GM18511 (cell line): ENCODE data around the gene IQGAP2.
"Not testable (repeated sequence)": the region's sequence is repeated elsewhere in the genome, so short reads cannot be mapped to it uniquely, and the experiment has no call there.

Source experiments
- ATAC-seq: cut with Tn5 transposase; IDR thresholded peaks from one replicate; pipeline ENCODE4 v1.9.1; 2021; ENCODE audit warnings: mild to moderate bottlenecking, moderate library complexity; ENCODE audit not compliant: unreplicated experiment

Gene IQGAP2

DNA sequence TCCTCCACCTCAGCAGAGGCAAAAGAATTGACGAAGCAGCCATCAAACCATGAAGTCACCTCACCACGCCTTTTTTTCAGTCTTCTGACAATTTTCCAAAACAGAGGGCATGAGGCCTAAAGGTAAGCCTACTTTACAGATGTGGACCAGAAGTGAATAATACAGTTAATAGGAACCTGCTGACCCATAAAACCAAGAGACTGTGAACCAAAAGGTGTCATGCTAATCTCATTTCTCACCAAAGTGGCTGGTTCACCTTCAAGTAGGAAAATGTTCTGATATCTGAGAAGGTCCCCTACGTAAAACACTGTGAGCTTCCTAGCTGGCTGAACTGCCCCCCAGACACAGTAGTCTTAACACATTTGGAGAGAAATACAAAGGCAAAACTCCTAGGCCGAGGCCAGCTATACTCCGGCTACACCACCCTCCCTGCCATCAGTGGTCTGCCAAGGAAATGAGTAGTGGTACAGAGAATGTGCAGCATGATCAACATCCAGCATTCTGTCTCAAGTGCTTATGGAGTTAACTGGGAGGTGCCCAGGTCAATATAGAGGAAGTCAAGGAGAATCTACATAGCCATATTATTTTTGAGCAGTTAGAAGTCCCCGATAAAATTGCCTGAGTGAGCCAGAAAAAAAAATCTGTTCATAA lies 239.4 kb downstream of the IQGAP2 start:
- no peak for ATAC-seq

DNA sequence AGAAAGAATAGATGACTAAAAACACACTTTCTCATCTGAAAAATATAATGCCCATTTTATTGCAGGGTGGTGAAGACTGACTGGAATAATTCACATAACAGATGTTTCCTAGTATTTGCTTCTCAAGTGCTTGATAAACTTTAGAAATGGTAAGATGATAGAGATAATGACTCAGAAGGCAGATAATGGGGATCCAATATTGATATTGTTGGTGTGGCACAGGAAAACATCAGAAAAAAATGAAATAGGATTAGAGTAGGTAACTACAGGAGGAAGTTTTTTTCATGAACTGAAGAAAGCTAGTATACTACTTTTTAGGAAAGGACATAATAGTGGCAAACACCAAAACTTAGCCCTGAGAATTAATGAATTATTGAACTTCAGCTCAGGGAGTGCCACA lies 240.3 kb downstream of the IQGAP2 start:
- no peak for ATAC-seq

DNA sequence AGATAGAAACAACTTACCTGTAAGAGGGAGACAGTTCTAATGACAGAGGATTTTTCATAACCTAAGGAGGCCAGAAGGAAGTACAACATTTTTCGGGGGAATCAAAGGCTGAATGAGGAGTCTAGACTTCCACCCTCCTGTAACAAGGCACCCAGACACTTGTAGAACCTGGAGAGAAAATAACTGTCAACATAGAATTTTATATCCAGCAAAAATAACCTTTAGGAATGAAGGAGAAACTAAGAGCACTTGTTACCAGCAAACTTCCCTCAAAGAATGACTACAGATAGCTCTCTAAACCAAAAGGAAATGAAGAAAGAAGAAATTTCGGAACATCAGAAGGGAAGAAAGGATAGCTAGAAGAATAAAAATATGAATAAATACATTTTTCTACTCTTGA lies 246.1 kb downstream of the IQGAP2 start:
- no peak for ATAC-seq

- no peak for ATAC-seq
Measured at GRCh38 chr5:76652809-76653414, 249.8 kb downstream of the IQGAP2 start.

DNA sequence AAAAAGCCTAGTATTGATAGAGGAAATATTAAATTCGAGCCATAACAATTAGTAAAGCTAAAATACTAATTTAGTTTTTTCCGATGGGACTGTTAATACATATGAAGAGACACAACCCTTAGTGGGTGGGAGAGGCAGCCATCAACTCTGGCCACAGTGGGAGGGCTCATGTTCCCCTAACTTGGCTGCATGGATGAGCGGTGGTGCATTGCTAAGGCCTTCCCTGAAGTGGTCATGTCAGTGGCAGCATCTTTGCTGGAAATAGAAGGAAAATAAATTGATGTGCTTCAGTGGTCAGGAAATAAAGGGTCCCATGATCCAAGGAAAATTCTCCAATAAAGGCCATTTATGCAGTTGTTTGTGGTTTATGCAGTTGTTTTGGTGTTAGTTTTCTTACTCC lies 254.0 kb downstream of the IQGAP2 start:
- no peak for ATAC-seq

DNA sequence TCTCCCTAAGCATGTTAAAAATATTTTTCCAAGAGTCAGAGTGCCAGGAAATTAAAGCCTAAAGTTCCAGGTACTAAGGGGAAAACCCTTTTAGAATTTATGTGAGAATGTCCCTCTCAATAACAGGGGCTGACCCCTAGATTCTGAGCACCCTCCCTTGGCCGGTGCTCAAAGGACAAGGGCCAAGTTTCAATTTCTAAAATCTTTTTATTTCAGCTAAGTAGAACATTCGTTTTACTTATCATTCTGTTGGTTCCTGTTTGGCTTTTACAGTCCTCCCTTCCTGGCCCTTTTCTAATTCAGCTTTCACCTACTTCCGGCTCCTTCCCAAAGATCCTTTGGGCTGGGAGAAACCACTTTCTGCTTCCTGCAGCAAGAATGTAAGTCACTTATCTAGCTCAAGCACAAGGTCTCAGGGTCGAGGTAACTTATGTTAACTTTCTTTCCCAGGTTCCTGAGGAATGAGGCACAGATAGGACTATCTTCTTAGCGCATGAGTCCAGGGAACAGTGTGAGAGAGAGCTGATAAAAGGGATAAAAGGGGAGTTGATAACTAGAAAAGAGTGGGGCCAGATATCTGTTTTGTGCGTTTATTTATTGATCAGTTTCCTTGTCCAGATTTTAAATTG lies 254.7 kb downstream of the IQGAP2 start:
- no peak for ATAC-seq

GRCh38 chr5:76660360-76660759 lies 257.3 kb downstream of the IQGAP2 start:
- no peak for ATAC-seq

DNA sequence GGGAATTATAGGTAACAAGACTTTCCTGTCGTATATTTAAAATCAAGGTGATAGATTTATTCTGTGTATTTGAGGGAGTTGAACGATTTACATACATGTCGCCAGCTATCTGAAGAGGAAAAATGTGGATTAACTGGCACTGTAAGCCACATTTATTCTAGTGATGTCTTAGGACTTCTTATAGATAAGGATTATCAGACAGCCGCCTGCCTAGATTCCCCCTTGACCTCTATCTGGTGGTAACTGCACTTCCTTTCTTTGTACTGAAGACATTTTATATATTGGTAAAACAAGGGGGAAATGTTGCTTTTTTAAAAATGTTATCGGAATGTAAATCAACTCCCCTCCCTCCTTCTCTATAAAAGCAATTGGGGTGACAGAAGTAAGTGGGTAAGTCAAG lies 259.4 kb downstream of the IQGAP2 start:
- no peak for ATAC-seq

- no peak for ATAC-seq
Measured at GRCh38 chr5:76663573-76663972, 260.5 kb downstream of the IQGAP2 start.

- no peak for ATAC-seq
Measured at GRCh38 chr5:76664079-76664478, 261.0 kb downstream of the IQGAP2 start.

DNA sequence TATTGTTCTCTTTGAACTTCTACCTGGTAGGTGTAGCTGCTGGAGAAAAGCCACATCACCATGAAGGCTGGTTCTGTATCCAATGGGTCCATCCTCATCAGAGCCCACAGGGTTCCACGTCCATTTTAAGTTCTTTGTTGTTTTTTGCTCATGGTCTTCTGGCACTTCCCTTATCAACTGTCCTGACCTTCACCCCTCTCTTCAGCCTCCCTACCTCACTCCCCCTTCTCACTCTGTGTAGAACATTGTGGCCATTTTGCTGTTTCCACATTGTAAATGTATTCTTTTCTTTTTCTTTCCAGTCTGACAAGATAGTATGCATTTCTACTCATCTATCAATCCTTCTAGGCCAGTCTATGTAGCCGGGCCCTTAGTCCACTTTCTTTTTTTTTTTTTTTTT lies 264.4 kb downstream of the IQGAP2 start:
- ATAC-seq: no peak

- ATAC-seq: no peak
Measured at GRCh38 chr5:76669245-76669644, 266.2 kb downstream of the IQGAP2 start.

DNA sequence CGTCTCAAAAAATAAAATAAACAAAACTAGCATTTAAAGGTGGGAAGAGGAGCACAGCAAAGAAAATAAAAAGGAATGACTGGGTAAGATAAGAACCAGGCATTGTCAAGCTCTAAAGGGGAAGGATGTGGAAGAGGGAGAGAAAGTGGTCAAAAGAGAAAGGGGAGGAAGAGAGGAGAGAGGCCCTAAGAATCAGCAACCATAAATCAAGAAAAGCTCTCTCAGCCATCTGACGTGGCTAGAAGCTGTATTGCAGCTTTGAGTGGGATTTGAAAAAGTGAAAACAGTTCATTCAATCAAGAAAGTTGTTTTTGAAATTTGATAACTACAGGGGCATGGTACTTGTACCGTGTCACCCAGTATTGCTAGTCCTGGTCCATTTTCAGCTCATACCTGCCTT lies 267.4 kb downstream of the IQGAP2 start:
- ATAC-seq: no peak

DNA sequence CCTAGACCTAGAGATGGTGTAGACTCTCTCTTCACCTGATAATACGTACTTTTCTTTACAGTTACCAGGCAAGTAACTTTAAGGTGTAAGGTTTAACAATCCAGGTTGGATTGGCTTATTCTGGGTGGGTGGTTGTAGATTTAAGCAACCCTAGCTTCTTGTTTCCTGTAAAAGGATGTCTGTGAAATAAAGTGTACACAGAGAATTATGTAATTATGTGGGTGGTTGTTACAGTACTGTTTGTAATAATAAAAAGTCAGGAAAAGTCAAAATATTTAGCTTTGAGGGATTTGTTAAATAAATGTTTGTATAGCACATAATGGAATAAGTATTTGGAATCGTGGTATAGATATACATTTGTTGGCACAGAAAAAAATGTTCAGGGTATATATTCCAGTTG lies 269.2 kb downstream of the IQGAP2 start:
- ATAC-seq: no peak

GRCh38 chr5:76673125-76673524 lies 270.0 kb downstream of the IQGAP2 start:
- ATAC-seq: no peak

DNA sequence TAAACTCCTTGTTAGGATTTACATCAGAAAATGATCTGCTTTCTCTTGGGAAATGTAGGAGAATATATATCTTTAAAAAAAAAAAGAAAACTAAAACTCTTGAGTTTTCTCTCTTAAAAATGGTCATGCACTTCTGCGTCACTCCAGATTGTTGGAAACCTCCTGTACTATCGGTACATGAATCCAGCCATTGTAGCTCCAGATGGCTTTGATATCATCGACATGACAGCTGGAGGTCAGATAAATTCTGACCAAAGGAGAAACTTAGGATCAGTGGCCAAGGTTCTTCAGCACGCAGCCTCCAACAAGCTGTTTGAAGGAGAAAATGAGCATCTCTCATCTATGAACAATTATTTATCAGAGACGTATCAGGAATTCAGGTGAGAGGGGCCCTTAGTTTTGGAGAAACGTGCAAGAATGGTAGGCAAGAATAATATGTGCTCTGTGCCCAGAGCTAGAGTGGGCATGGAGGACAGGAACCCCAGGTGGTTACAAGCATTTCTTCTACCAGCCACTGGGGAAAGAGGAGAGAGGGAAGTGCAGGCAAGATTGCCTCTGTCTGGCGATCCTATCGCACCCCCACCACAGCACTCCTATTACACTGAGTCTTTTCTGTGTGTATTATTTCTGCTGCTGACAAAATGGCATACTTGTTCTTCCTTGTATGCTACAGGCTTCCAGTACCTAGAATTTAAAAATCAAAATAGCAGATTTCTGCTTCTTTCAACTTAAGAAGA lies 271.4 kb downstream of the IQGAP2 start:
- ATAC-seq: no peak

- ATAC-seq: no peak
Measured at GRCh38 chr5:76675364-76675763, 272.3 kb downstream of the IQGAP2 start.

DNA sequence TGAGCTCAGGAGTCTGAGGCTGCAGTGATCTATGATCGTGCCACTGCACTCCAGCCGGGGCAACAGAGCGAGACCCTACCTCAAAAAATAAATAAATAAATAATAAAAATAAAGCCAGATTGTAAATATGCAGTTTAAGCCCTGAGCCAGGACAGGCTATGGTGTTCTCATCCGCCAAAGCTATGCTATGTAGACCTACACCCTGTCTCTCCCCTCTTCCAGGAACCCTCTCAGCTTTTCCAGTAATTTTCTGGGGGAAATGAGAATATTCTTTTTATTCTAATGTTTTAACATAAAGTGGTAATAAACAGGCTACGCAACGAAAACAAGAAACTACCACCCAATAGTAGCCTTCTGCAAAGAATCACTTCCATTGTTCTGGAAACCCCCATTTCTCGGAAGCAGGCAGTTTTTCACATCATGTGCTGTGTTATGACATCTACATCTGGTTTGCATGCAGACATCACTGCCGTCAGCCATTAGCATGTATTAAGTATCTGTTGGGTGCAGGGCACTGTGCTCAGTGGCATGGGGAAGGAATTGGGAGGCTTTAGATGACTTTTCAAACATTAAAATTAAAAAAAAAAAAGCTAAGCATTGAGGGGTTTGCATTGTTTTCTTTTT lies 274.9 kb downstream of the IQGAP2 start:
- no peak for ATAC-seq

DNA sequence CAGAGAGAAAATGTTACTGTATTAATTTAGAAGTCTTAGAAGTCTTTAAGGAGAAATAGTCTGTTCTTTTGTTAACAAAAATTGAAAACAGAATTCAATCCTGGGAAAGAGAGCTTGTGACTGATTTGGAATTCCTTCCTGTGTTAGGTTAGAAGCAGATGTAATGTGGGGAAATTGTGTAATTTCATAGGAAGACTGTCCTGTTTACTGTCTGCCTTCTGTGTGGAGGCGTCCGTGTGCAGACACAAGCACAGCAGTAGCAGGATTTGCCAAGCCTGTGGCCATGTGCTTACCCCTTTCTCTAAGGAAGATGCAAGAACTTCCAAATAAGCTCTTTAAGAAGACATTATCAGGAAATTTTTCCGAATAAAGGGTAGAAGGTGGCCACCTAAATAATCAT lies 276.1 kb downstream of the IQGAP2 start:
- no peak for ATAC-seq

GRCh38 chr5:76680826-76681225 lies 277.7 kb downstream of the IQGAP2 start:
- ATAC-seq: not testable (repeated sequence)

GRCh38 chr5:76681287-76681686 lies 278.2 kb downstream of the IQGAP2 start:
- ATAC-seq: no peak
